Breast epithelium (tissue), 4 donors: ENCODE data around the gene OSBPL2. TPM values are rescaled to one million over a fixed set of nuclear protein-coding genes. Genes with fewer than 3 reads are reported as not detected.

ENCODE experiments used
- DNase-seq, 2 donors: peaks; one replicate each; pipeline ENCODE4 v3.0.0-alpha.2; 2019; ENCODE audit warnings: low spot score in 2 of 2
- H3K27ac ChIP-seq, 2 donors: fragments of 200-600 bp; sonication (generic) in 1 of 2; one replicate each; pipeline ENCODE4 v1.5.1; 2016 to 2019; ENCODE audit warnings: mild to moderate bottlenecking in 1 of 2
- H3K27me3 ChIP-seq, 2 donors: fragments of 200-600 bp; sonication (generic) in 1 of 2; one replicate each; pipeline versions ENCODE4 v1.5.1 to v1.6.0; 2017 to 2019; ENCODE audit warnings: control low read depth in 1 of 2, mild to moderate bottlenecking in 1 of 2
- H3K36me3 ChIP-seq: fragments of 200-600 bp; one replicate; pipeline ENCODE4 v1.5.1; 2019
- H3K4me1 ChIP-seq, 2 donors: fragments of 200-600 bp; sonication (generic); one replicate each; pipeline ENCODE4 v1.5.1; 2016 to 2019; ENCODE audit warnings: control low read depth in 1 of 2
- H3K4me3 ChIP-seq, 3 donors: fragments of 200-600 bp; sonication (generic); 1 replicate in 2 of 3; 2 replicates in 1 of 3; pipeline ENCODE4 v1.5.1; 2016 to 2019; ENCODE audit warnings: mild to moderate bottlenecking in 3 of 3, moderate library complexity in 2 of 3
- H3K9me3 ChIP-seq, 2 donors: fragments of 200-600 bp; sonication (generic) in 1 of 2; one replicate each; pipeline ENCODE4 v1.5.1; 2016 to 2019; ENCODE audit warnings: control low read depth in 1 of 2
- CTCF ChIP-seq, 3 donors: fragments of 450-650 bp; IDR thresholded peaks; one replicate each; pipeline ENCODE4 v1.5.1; 2016 to 2017; ENCODE audit warnings: antibody characterized with exemption in 3 of 3, mild to moderate bottlenecking in 3 of 3, moderate library complexity in 3 of 3
- POLR2A ChIP-seq: fragments of 450-650 bp; IDR thresholded peaks from one replicate; pipeline ENCODE4 v1.6.1; 2016; ENCODE audit warnings: antibody characterized with exemption, mild to moderate bottlenecking, moderate library complexity
- POLR2AphosphoS5 ChIP-seq, 3 donors: sonication (generic); formaldehyde crosslinking; IDR thresholded peaks; one replicate each; pipeline ENCODE4 v1.6.1; 2017; ENCODE audit warnings: antibody characterized with exemption in 3 of 3
- intact Hi-C: fragments of 100-400 bp; cut with DNase I; formaldehyde crosslinking; loops from one replicate; pipeline ENCODE4 v1.15.1; 2023; ENCODE audit warnings: low total_unique reads
- total RNA-seq, 3 donors: library from RNA; depleted of rRNA; stranded (reverse); fragments of >200 nt; gene quantifications; one replicate each; pipeline ENCODE4 v1.1.0, GENCODE V29; 2016

Gene OSBPL2
- total RNA-seq, 3 donors from 2014 or later = 25.0 to 46.1 (median 38.0) TPM

GRCh38 chr20:62280303-62280702 is 42.0 kb downstream of the OSBPL2 start:
- TF ChIP-seq CTCF (IDR thresholded peaks at IDR 0.05) (no peak), POLR2A (no peak), POLR2AphosphoS5 (IDR thresholded peaks at IDR 0.05) (no peak)
- H3K4me3 ChIP-seq = no peak overlapping the region
- H3K36me3 ChIP-seq = peaks cover 11% of the 10 kb centered on the region

GRCh38 chr20:62281161-62281933 is 43.0 kb downstream of the OSBPL2 start:
- peaks cover 11% of the 10 kb centered on the region for H3K36me3 ChIP-seq

More at GRCh38 chr20:62280303-62280702, 42.0 kb downstream of the OSBPL2 start:
- intact Hi-C loops = no loop called here
- Histone ChIP-seq H3K27ac (no peak overlapping the region), H3K4me1 (no peaks in the 10 kb centered on the region), H3K9me3 (no peaks in the 10 kb centered on the region), H3K27me3 (no peaks in the 10 kb centered on the region)
- no peak for DNase-seq

GRCh38 chr20:62282103-62282502 is 43.8 kb downstream of the OSBPL2 start:
- intact Hi-C loops = no loop called here
- no peak for DNase-seq
- TF ChIP-seq POLR2A (no peak), POLR2AphosphoS5 (IDR thresholded peaks at IDR 0.05) (no peak), CTCF (IDR thresholded peaks at IDR 0.05) (no peak)

More at GRCh38 chr20:62281161-62281933, 43.0 kb downstream of the OSBPL2 start:
- no peaks in the 10 kb centered on the region for H3K9me3 ChIP-seq
- H3K27me3 ChIP-seq = no peaks in the 10 kb centered on the region
- intact Hi-C loops = no loop called here
- no peak for DNase-seq
- no peaks in the 10 kb centered on the region for H3K4me1 ChIP-seq
- TF ChIP-seq POLR2AphosphoS5 (IDR thresholded peaks at IDR 0.05) (no peak), CTCF (IDR thresholded peaks at IDR 0.05) (no peak), POLR2A (no peak)
- H3K27ac ChIP-seq = no peak overlapping the region
- H3K4me3 ChIP-seq = no peak overlapping the region

GRCh38 chr20:62282877-62283503 is 44.7 kb downstream of the OSBPL2 start:
- intact Hi-C loops = no loop called here
- no peaks in the 10 kb centered on the region for H3K4me1 ChIP-seq
- DNase-seq = no peak
- peaks cover 11% of the 10 kb centered on the region for H3K36me3 ChIP-seq
- no peak overlapping the region for H3K27ac ChIP-seq
- H3K4me3 ChIP-seq = no peak overlapping the region
- H3K27me3 ChIP-seq = no peaks in the 10 kb centered on the region
- TF ChIP-seq POLR2A = no peak
- TF ChIP-seq CTCF (IDR thresholded peaks at IDR 0.05) = no peak
- no peaks in the 10 kb centered on the region for H3K9me3 ChIP-seq

More at GRCh38 chr20:62282103-62282502, 43.8 kb downstream of the OSBPL2 start:
- Histone ChIP-seq H3K27ac (no peak overlapping the region), H3K27me3 (no peaks in the 10 kb centered on the region), H3K9me3 (no peaks in the 10 kb centered on the region), H3K4me1 (no peaks in the 10 kb centered on the region), H3K36me3 (peaks cover 11% of the 10 kb centered on the region), H3K4me3 (no peak overlapping the region)

- TF ChIP-seq CTCF (IDR thresholded peaks at IDR 0.05) (no peak), POLR2AphosphoS5 (IDR thresholded peaks at IDR 0.05) (no peak), POLR2A (no peak)
- no peak overlapping the region for H3K4me3 ChIP-seq
- H3K9me3 ChIP-seq = no peaks in the 10 kb centered on the region
- H3K4me1 ChIP-seq = no peaks in the 10 kb centered on the region
- DNase-seq = no peak
- no peak overlapping the region for H3K27ac ChIP-seq
- peaks cover 11% of the 10 kb centered on the region for H3K36me3 ChIP-seq
- intact Hi-C loops = no loop called here
- H3K27me3 ChIP-seq = no peaks in the 10 kb centered on the region
Measured at GRCh38 chr20:62284448-62284847, 46.1 kb downstream of the OSBPL2 start.
